MM.1S (cell line): Measurements from ENCODE around the gene PEAR1.

Experiments
- DNase-seq: peaks from one replicate; pipeline ENCODE4 v3.0.0-alpha.2; 2015
- H2AFZ ChIP-seq: fragments of 300-600 bp; sonication (generic); 2 replicates; pipeline ENCODE4 v1.6.0; 2016; ENCODE audit warnings: antibody characterized with exemption, low read length
- H3F3A ChIP-seq: fragments of 300-600 bp; sonication (generic); 2 replicates; pipeline ENCODE4 v1.6.1; 2016; ENCODE audit warnings: mild to moderate bottlenecking, antibody characterized with exemption, low read length, moderate library complexity, mixed read lengths; ENCODE audit not compliant: insufficient read depth
- H3K27ac ChIP-seq: fragments of 300-600 bp; sonication (generic); 2 replicates; pipeline ENCODE4 v1.5.1; 2016; ENCODE audit warnings: mild to moderate bottlenecking, low read length
- H3K27me3 ChIP-seq: fragments of 300-600 bp; sonication (generic); replicated peaks from 2 replicates; pipeline ENCODE4 v1.6.0; 2016; ENCODE audit warnings: low read length; ENCODE audit not compliant: insufficient read depth
- H3K36me3 ChIP-seq: fragments of 300-600 bp; sonication (generic); replicated peaks from 2 replicates; pipeline ENCODE4 v1.6.1; 2016; ENCODE audit warnings: mild to moderate bottlenecking, low read length, mixed read lengths; ENCODE audit not compliant: insufficient read depth
- H3K4me1 ChIP-seq: fragments of 300-600 bp; sonication (generic); 2 replicates; pipeline ENCODE4 v1.6.1; 2016; ENCODE audit warnings: low read length, mixed read lengths
- H3K4me2 ChIP-seq: fragments of 300-600 bp; sonication (generic); 2 replicates; pipeline ENCODE4 v1.6.0; 2016; ENCODE audit warnings: low read depth, low read length
- H3K4me3 ChIP-seq: fragments of 300-600 bp; sonication (generic); 2 replicates; pipeline ENCODE4 v1.5.1; 2016; ENCODE audit warnings: low read length, mixed read lengths
- H3K79me2 ChIP-seq: fragments of 300-600 bp; sonication (generic); 2 replicates; pipeline ENCODE4 v1.6.1; 2016; ENCODE audit warnings: mixed run types, low read length, mixed read lengths
- H3K9ac ChIP-seq: fragments of 300-600 bp; sonication (generic); 2 replicates; pipeline ENCODE4 v1.6.1; 2016; ENCODE audit warnings: low read length, mixed read lengths
- H3K9me2 ChIP-seq: fragments of 300-600 bp; sonication (generic); replicated peaks from 2 replicates; pipeline ENCODE4 v1.6.1; 2016; ENCODE audit warnings: mild to moderate bottlenecking, low read length, mixed read lengths; ENCODE audit not compliant: insufficient read depth
- H3K9me3 ChIP-seq: fragments of 300-600 bp; sonication (generic); replicated peaks from 2 replicates; pipeline ENCODE4 v1.6.1; 2016; ENCODE audit warnings: mild to moderate bottlenecking, low read length, mixed read lengths; ENCODE audit not compliant: insufficient read depth
- H4K20me1 ChIP-seq: fragments of 300-600 bp; sonication (generic); 2 replicates; pipeline ENCODE4 v1.6.1; 2016; ENCODE audit warnings: mild to moderate bottlenecking, low read length, moderate library complexity, mixed read lengths; ENCODE audit not compliant: insufficient read depth
- CTCF ChIP-seq: fragments of 300-600 bp; sonication (generic); IDR thresholded peaks from 2 replicates; pipeline ENCODE4 v1.5.1; 2016; ENCODE audit warnings: antibody characterized with exemption, low read length, mixed read lengths
- EZH2 ChIP-seq: fragments of 300-600 bp; sonication (generic); optimal IDR thresholded peaks from 2 replicates; pipeline ENCODE3; 2017; ENCODE audit warnings: low read depth, mild to moderate bottlenecking, antibody characterized with exemption, low read length, mixed read lengths
- EZH2phosphoT487 ChIP-seq: fragments of 300-600 bp; sonication (generic); IDR thresholded peaks from 2 replicates; pipeline ENCODE4 v1.6.1; 2018; ENCODE audit warnings: antibody characterized with exemption, low read length

The PEAR1 gene

GRCh38 chr1:156898161-156898566 is 4.6 kb downstream of the PEAR1 start:
- H4K20me1 ChIP-seq = no peaks in the 10 kb centered on the region
- H3K27ac ChIP-seq = no peak overlapping the region
- no peaks in the 10 kb centered on the region for H3K36me3 ChIP-seq
- no peak overlapping the region for H3K4me2 ChIP-seq
- no peak overlapping the region for H2AFZ ChIP-seq
- H3K9ac ChIP-seq = no peak overlapping the region
- H3K79me2 ChIP-seq = no peaks in the 10 kb centered on the region
- DNase-seq = no peak
- peaks cover 99% of the 10 kb centered on the region for H3K27me3 ChIP-seq
- H3K4me3 ChIP-seq = no peak overlapping the region
- H3K4me1 ChIP-seq = no peaks in the 10 kb centered on the region
- TF ChIP-seq CTCF (no peak), EZH2 (no peak), EZH2phosphoT487 (no peak)
- H3F3A ChIP-seq = no peaks in the 10 kb centered on the region
- no peaks in the 10 kb centered on the region for H3K9me2 ChIP-seq
- no peaks in the 10 kb centered on the region for H3K9me3 ChIP-seq

GRCh38 chr1:156898971-156899664 is 5.6 kb downstream of the PEAR1 start:
- H2AFZ ChIP-seq = no peak overlapping the region
- H3F3A ChIP-seq = no peaks in the 10 kb centered on the region
- H3K9me2 ChIP-seq = no peaks in the 10 kb centered on the region
- H4K20me1 ChIP-seq = no peaks in the 10 kb centered on the region
- H3K9ac ChIP-seq = no peak overlapping the region
- H3K4me3 ChIP-seq = no peak overlapping the region
- no peaks in the 10 kb centered on the region for H3K79me2 ChIP-seq
- no peaks in the 10 kb centered on the region for H3K9me3 ChIP-seq
- H3K27me3 ChIP-seq = peaks cover 99% of the 10 kb centered on the region
- no peaks in the 10 kb centered on the region for H3K36me3 ChIP-seq
- no peaks in the 10 kb centered on the region for H3K4me1 ChIP-seq
- no peak overlapping the region for H3K4me2 ChIP-seq
- no peak for TF ChIP-seq EZH2phosphoT487
- TF ChIP-seq EZH2 = no peak
- no peak for TF ChIP-seq CTCF
- H3K27ac ChIP-seq = no peak overlapping the region
- DNase-seq = no peak

- no peak overlapping the region for H3K27ac ChIP-seq
- no peaks in the 10 kb centered on the region for H3K36me3 ChIP-seq
- H3K9ac ChIP-seq = no peak overlapping the region
- H3K79me2 ChIP-seq = no peaks in the 10 kb centered on the region
- peaks cover 99% of the 10 kb centered on the region for H3K27me3 ChIP-seq
- no peak overlapping the region for H3K4me2 ChIP-seq
- no peaks in the 10 kb centered on the region for H4K20me1 ChIP-seq
- no peak overlapping the region for H2AFZ ChIP-seq
- H3F3A ChIP-seq = no peaks in the 10 kb centered on the region
- no peak for TF ChIP-seq EZH2phosphoT487
- TF ChIP-seq EZH2 = no peak
- TF ChIP-seq CTCF = no peak
- no peak overlapping the region for H3K4me3 ChIP-seq
- DNase-seq = no peak
- no peaks in the 10 kb centered on the region for H3K9me2 ChIP-seq
- H3K4me1 ChIP-seq = no peaks in the 10 kb centered on the region
- H3K9me3 ChIP-seq = no peaks in the 10 kb centered on the region
Observed at GRCh38 chr1:156899956-156900718, 6.6 kb downstream of the PEAR1 start.
